H9 (cell line): Measurements from ENCODE around the gene SEMA3D. TPM values are rescaled to one million over a fixed set of nuclear protein-coding genes. Genes with fewer than 3 reads are reported as not detected.

Experiments
- DNase-seq: peaks from one replicate; pipeline ENCODE4 v3.0.0-alpha.2; 2017
- H2AFZ ChIP-seq: one replicate; pipeline ENCODE4 v1.6.1; 2013; ENCODE audit warnings: mild to moderate bottlenecking, low read length, control low read depth, moderate library complexity
- H2AK5ac ChIP-seq: 2 replicates; pipeline ENCODE4 v1.6.1; 2013; ENCODE audit warnings: low read length, control low read depth, mixed read lengths; ENCODE audit not compliant: insufficient read length
- H2BK120ac ChIP-seq: one replicate; pipeline ENCODE4 v1.6.1; 2013; ENCODE audit warnings: low read depth, mild to moderate bottlenecking, low read length, control low read depth, inconsistent platforms; ENCODE audit not compliant: poor library complexity, severe bottlenecking
- H2BK12ac ChIP-seq: 2 replicates; pipeline ENCODE4 v1.6.1; 2013; ENCODE audit warnings: low read length, control low read depth, mixed read lengths, low read depth; ENCODE audit not compliant: insufficient read length
- H2BK15ac ChIP-seq: 2 replicates; pipeline ENCODE4 v1.6.1; 2013; ENCODE audit warnings: low read depth, low read length, control low read depth
- H2BK20ac ChIP-seq: one replicate; pipeline ENCODE4 v1.6.1; 2013; ENCODE audit warnings: low read depth, mild to moderate bottlenecking, low read length, control low read depth, inconsistent platforms; ENCODE audit not compliant: poor library complexity, severe bottlenecking
- H2BK5ac ChIP-seq: 2 replicates; pipeline ENCODE4 v1.6.1; 2013; ENCODE audit warnings: low read length, control low read depth, mixed read lengths; ENCODE audit not compliant: insufficient read length
- H3K14ac ChIP-seq: 2 replicates; pipeline ENCODE4 v1.6.1; 2013; ENCODE audit warnings: low read length, control low read depth; ENCODE audit not compliant: insufficient read depth
- H3K18ac ChIP-seq: 2 replicates; pipeline ENCODE4 v1.6.1; 2013; ENCODE audit warnings: low read depth, mild to moderate bottlenecking, mixed read lengths, low read length, control low read depth; ENCODE audit not compliant: insufficient read length
- H3K23ac ChIP-seq: 2 replicates; pipeline ENCODE4 v1.6.1; 2013; ENCODE audit warnings: low read length, control low read depth, mixed read lengths, low read depth; ENCODE audit not compliant: insufficient read length
- H3K23me2 ChIP-seq: 2 replicates; pipeline ENCODE4 v1.6.1; 2013; ENCODE audit warnings: low read depth, mild to moderate bottlenecking, mixed read lengths, low read length, control low read depth; ENCODE audit not compliant: insufficient read length, poor library complexity, severe bottlenecking
- H3K27ac ChIP-seq: 2 replicates; pipeline ENCODE4 v1.5.1; 2013; ENCODE audit warnings: low read length, control low read depth, mixed read lengths, low read depth; ENCODE audit not compliant: insufficient read length
- H3K27me3 ChIP-seq: 2 replicates; pipeline ENCODE4 v1.6.1; 2013; ENCODE audit warnings: low read length, control low read depth, inconsistent platforms; ENCODE audit not compliant: insufficient read depth
- H3K4ac ChIP-seq: 2 replicates; pipeline ENCODE4 v1.6.1; 2013; ENCODE audit warnings: low read depth, mild to moderate bottlenecking, control low read depth, inconsistent platforms, low read length, moderate library complexity
- H3K4me1 ChIP-seq: 2 replicates; pipeline ENCODE4 v1.6.1; 2013; ENCODE audit warnings: low read length, control low read depth, inconsistent platforms; ENCODE audit not compliant: insufficient read depth
- H3K4me2 ChIP-seq: 2 replicates; pipeline ENCODE4 v1.6.1; 2013; ENCODE audit warnings: low read length, control low read depth, mixed read lengths; ENCODE audit not compliant: insufficient read length, insufficient read depth
- H3K56ac ChIP-seq: 2 replicates; pipeline ENCODE4 v1.6.1; 2013; ENCODE audit warnings: low read depth, mild to moderate bottlenecking, mixed read lengths, low read length, control low read depth; ENCODE audit not compliant: insufficient read length
- H3K79me1 ChIP-seq: 2 replicates; pipeline ENCODE4 v1.6.1; 2013; ENCODE audit warnings: low read depth, mild to moderate bottlenecking, moderate library complexity, low read length, control low read depth, inconsistent platforms; ENCODE audit not compliant: insufficient read depth, poor library complexity, severe bottlenecking
- H3K79me2 ChIP-seq: 2 replicates; pipeline ENCODE4 v1.6.1; 2013; ENCODE audit warnings: low read length, control low read depth, inconsistent platforms; ENCODE audit not compliant: insufficient read depth
- H3K9ac ChIP-seq: 2 replicates; pipeline ENCODE4 v1.6.1; 2013; ENCODE audit warnings: low read length, control low read depth, mixed read lengths; ENCODE audit not compliant: insufficient read length; ENCODE audit errors: extremely low read depth
- H3K9me3 ChIP-seq: one replicate; pipeline ENCODE4 v1.6.1; 2013; ENCODE audit warnings: low read depth, low read length, inconsistent platforms; ENCODE audit not compliant: control insufficient read depth
- H3T11ph ChIP-seq: one replicate; pipeline ENCODE4 v1.6.1; 2013; ENCODE audit warnings: mild to moderate bottlenecking, low read length, control low read depth, inconsistent platforms
- H4K20me1 ChIP-seq: one replicate; pipeline ENCODE4 v1.6.1; 2013; ENCODE audit not compliant: control insufficient read depth, insufficient read length, insufficient read depth
- H4K5ac ChIP-seq: 2 replicates; pipeline ENCODE4 v1.6.1; 2013; ENCODE audit warnings: low read depth, mild to moderate bottlenecking, mixed read lengths, low read length, control low read depth; ENCODE audit not compliant: insufficient read length
- H4K8ac ChIP-seq: replicated peaks from 2 replicates; pipeline ENCODE4 v1.6.1; 2013; ENCODE audit warnings: low read length, control low read depth, mixed read lengths, low read depth; ENCODE audit not compliant: insufficient read length
- H4K91ac ChIP-seq: 2 replicates; pipeline ENCODE4 v1.6.1; 2013; ENCODE audit warnings: low read depth, mild to moderate bottlenecking, moderate library complexity, mixed read lengths, low read length, control low read depth; ENCODE audit not compliant: insufficient read length
- H3K27ac Mint-ChIP-seq, 3 experiments: 2 replicates in 2 of 3; 3 replicates in 1 of 3; pipeline ENCODE4 v1.8.0; 2020 to 2021; ENCODE audit warnings: mixed read lengths in 3 of 3, mild to moderate bottlenecking in 1 of 3, moderate library complexity in 1 of 3
- H3K27me3 Mint-ChIP-seq: 2 replicates; pipeline ENCODE4 v1.8.0; 2021; ENCODE audit warnings: low read depth, mild to moderate bottlenecking, moderate library complexity, mixed read lengths
- H3K36me3 Mint-ChIP-seq, 3 experiments: 2 replicates in 2 of 3; 3 replicates in 1 of 3; pipeline ENCODE4 v1.8.0; 2020 to 2021; ENCODE audit warnings: low read depth in 3 of 3, mixed read lengths in 3 of 3; ENCODE audit not compliant: insufficient read depth in 1 of 3
- H3K4me1 Mint-ChIP-seq, 2 experiments: 2 replicates each; pipeline ENCODE4 v1.8.0; 2020; ENCODE audit warnings: mixed read lengths in 2 of 2
- H3K4me3 Mint-ChIP-seq, 2 experiments: 2 replicates in 1 of 2; 3 replicates in 1 of 2; pipeline ENCODE4 v1.8.0; 2020 to 2021; ENCODE audit warnings: mild to moderate bottlenecking in 2 of 2, mixed read lengths in 2 of 2, moderate library complexity in 1 of 2
- H3K9me3 Mint-ChIP-seq, 2 experiments: 2 replicates in 1 of 2; 3 replicates in 1 of 2; pipeline ENCODE4 v1.8.0; 2020; ENCODE audit warnings: mild to moderate bottlenecking in 2 of 2, mixed read lengths in 2 of 2, moderate library complexity in 1 of 2
- CTCF ChIP-seq: fragments of 200-600 bp; sonication (generic); conservative IDR thresholded peaks from 3 replicates; pipeline ENCODE4 v1.8.0; 2021; ENCODE audit warnings: antibody characterized with exemption, mild to moderate bottlenecking
- WGBS: extraction: QIAGEN DNeasy Blood & Tissue Kit; methylation state at CpG from one replicate; pipeline ENCODE4 v1.1.7; 2013; ENCODE audit warnings: missing lambda C conversion rate, low lambda C conversion rate, mixed read lengths; ENCODE audit not compliant: insufficient read length; ENCODE audit errors: extremely low coverage; 5-methylcytosine and 5-hydroxymethylcytosine counted together
- total RNA-seq: library from RNA; stranded (reverse); gene quantifications from 2 replicates; pipeline ENCODE4 v1.2.1, GENCODE V29; 2021

Gene SEMA3D
- total RNA-seq, 1 experiment from 2014 or later: 5.4 TPM

- H2BK15ac ChIP-seq: no peak overlapping the region
- Mint-ChIP-seq H3K27ac (no peak overlapping the region), H3K4me1 (peaks cover 12 to 15% of the 10 kb centered on the region in 2 experiments), H3K4me3 (no peak overlapping the region), H3K36me3 (no peaks in the 10 kb centered on the region), H3K9me3 (no peaks in the 10 kb centered on the region), H3K27me3 (no peaks in the 10 kb centered on the region)
- H3K4me1 ChIP-seq: peaks cover 2% of the 10 kb centered on the region; the same call in 1 of the 2 replicates
- H3T11ph ChIP-seq: no peak overlapping the region
- H2BK12ac ChIP-seq: no peak overlapping the region
- H3K4ac ChIP-seq: no peak overlapping the region
- H2AFZ ChIP-seq: no peak overlapping the region
- H2BK5ac ChIP-seq: no peak overlapping the region
- no peak overlapping the region for H4K5ac ChIP-seq
- no peaks in the 10 kb centered on the region for H3K9me3 ChIP-seq
- DNase-seq: no peak
- no peak overlapping the region for H3K9ac ChIP-seq
- H3K18ac ChIP-seq: no peak overlapping the region
- no peak overlapping the region for H3K27ac ChIP-seq
- H2BK120ac ChIP-seq: no peak overlapping the region
- no peak overlapping the region for H3K14ac ChIP-seq
- H3K27me3 ChIP-seq: no peaks in the 10 kb centered on the region
- no peak overlapping the region for H2BK20ac ChIP-seq
- TF ChIP-seq CTCF: no peak
- H3K23me2 ChIP-seq: no peaks in the 10 kb centered on the region
- no peak overlapping the region for H4K8ac ChIP-seq
- no peaks in the 10 kb centered on the region for H3K79me1 ChIP-seq
- no peak overlapping the region for H3K23ac ChIP-seq
- H4K20me1 ChIP-seq: no peaks in the 10 kb centered on the region
- H4K91ac ChIP-seq: no peak overlapping the region
- H2AK5ac ChIP-seq: no peak overlapping the region
- WGBS: no CpG with 5 or more reads among the region's 4 CpGs
- no peaks in the 10 kb centered on the region for H3K79me2 ChIP-seq
- no peak overlapping the region for H3K56ac ChIP-seq
- H3K4me2 ChIP-seq: no peak overlapping the region
These were observed 162.9 kb downstream of the SEMA3D start for GRCh38 chr7:85023916-85024315.
